ENCODE data around the gene B3GNT3.

The B3GNT3 gene, protein sequence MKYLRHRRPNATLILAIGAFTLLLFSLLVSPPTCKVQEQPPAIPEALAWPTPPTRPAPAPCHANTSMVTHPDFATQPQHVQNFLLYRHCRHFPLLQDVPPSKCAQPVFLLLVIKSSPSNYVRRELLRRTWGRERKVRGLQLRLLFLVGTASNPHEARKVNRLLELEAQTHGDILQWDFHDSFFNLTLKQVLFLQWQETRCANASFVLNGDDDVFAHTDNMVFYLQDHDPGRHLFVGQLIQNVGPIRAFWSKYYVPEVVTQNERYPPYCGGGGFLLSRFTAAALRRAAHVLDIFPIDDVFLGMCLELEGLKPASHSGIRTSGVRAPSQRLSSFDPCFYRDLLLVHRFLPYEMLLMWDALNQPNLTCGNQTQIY

DNA sequence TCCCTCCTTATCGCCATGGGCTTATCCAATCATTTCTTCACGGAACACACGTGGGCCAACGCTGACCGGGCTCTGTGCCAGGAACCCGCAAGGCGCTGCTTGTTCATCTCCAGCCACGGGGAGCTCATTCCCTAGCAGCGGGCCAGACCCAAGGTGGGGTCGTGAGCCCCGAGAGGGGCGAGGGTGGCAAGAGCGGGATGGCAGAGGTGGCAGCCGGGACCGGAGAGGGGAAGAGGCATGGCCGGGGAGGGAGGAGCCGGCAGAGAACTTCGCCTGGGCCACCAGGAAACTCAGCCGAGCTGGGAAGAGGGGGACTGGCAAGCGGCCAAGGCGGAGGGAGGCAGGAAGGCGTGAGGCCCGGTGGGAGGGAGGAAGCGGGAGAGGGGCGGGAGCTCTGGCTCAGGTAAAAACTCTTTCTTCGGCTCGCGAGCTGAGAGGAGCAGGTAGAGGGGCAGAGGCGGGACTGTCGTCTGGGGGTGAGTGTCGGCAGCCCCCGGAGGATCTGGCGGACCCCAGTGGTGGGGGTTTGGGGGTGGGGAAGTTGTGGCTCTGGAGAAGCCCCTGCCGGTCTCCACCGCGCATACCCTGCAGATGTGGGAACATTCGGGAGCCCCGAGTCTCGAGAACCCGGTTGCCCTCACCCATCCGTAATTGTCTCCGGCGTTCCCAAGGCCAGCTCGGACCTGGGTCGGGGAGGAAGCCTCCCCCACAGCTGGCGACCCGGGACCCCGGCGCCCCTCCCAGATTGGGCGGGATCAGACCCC is at the start of gene B3GNT3:
B3GNT3 (plus strand) TSS at position 408 of the 764 bp plus-strand sequence. CDS start 12,670 bp downstream, outside the sequence.
- DNase-seq (ENCODE audit: low spot score) = peak; percentile 62

DNA sequence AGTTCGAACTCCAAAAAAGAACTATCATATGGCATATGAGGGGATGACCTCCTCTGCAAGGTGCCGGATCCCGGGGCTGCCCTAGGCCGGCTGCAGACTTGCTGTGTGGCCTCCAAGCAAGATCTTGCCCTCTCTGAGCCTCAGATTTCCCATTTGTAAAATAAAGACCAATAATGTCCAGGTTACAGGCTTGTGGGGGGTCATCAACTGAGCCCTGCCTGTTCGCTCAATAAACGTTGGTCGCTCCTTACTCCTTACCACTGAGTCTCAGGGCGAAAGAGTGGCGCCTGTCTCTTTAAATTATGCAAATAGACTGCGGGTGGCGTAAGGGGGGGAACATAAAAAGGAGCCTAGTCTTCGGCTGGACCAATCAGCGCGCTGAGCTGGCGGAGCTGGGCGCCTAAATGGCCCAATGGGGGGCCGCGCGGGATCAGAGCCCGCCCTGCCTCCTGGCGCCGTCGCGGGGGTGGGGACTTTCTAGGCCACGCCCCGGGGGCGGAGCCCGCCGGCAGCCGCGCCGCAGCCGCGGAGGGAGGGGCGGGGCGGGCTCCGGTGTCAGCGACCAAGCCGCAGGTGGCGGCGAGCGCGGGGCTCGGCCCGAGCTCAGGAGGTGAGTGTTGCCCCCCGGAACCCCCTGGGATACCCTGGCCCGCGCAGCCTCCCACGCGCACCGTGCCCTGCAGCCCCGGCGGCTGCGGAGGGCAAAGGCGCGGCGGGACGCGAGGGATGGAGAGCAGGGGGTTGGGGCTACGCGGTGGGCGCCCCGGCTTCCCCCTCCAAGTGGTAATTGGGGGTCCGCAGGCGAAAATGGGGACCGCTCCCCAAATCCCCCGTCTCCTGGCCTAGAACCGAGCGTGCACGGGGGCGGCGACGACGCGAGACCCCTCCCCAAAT is 47.5 kb upstream of the B3GNT3 start:
- peak; percentile 97 for DNase-seq (ENCODE audit: low spot score)

DNA sequence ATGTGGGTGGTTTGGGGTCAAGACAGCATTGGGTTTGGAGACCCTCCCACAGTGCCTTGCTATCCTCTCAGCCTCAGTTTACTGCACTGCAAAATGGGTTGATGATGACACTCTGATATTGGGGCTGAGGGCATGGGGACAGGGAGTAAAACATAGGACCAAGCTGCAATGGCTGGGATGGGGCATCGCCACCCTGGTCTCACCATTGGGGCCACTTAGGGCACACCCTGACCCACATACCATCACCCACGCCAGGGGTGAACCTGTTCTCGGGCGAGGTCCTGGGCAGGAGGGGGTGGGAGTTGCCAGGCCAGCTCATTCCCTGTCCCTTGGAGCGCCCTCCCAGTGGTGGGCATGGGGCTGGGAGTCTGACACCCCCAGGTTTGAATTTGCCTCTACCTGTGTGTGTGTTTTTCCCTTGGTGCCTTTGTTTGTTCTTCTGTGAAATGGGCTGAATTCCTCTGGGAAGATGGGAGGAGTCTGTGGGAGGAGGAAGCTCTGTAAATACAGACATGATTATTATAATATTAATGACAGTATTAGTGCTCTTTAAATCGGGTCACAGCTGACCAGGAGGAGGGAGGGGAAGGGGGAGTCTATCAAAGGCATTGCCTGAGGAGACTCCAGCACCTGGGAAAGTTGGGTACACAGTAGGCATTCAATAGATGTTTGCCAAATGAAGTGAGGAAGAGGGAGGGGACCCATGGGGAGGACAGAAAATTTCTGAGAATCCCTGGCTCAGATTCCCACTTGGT is 45.9 kb upstream of the B3GNT3 start:
- DNase-seq (ENCODE audit: low spot score) = no peak

DNA sequence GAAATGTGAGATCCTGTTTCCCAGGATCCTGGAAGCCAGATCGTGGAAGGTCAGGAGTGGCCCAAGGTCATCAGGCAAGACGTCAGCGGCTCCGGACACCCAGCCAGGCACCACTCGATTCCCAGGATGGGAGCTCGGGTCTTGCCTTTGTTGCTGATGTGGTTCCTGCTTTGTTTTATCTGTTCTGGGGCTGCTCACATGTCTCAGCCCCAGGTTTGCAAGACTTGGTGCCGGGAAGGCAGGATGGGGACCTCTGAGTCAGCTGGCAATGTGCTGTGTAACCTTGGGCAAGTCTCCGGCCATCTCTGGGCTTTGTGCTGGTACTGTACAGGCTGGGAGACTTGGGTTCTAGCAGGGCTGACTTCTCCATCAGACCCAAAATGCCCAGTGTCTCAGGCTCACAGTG is 45.0 kb upstream of the B3GNT3 start:
- no peak for DNase-seq (ENCODE audit: low spot score)

DNA sequence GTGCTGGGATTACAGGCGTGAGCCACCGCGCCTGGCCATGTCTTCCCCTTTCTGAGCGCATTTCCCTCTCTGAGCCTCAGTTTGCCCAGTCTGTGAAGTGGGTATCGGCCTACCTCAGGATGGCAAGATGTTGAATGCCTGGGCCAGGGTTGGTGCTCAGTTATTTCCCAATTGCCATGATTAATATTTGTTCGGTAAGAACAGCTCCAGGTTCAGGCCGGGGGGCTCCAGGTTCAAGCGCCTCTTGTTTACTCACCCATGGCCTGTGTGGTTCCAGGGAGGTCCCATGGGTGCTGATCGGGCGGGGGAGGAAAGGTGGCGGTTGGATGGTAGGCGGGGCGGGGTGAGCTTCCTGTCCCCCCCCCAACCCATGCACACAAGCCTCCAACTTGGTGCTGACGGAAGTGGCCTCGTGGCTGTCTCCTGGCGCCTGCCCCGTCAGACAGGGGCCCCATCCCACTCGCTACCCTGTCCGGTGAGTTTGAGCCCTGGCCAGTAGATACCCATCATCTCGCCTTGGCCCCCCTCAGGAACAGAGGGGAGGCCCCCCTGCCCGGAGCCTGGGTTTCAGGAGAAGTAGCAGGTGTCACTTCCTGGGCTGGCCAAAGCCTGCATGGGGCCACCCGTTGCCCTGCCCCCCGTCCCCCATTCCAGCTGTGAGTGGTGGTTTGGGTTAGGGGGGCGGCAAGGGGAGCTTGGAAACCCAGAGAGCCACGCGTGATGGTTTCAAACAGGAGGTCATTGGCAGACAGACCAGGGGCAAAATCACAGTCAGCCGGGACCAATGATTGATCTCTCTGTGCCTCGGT is 43.6 kb upstream of the B3GNT3 start, which contains the start of gene FCHO1:
FCHO1 (plus strand) TSS at position 375 of the 809 bp plus-strand sequence. CDS start 3,688 bp downstream, outside the sequence.
- DNase-seq (ENCODE audit: low spot score) = no peak

DNA sequence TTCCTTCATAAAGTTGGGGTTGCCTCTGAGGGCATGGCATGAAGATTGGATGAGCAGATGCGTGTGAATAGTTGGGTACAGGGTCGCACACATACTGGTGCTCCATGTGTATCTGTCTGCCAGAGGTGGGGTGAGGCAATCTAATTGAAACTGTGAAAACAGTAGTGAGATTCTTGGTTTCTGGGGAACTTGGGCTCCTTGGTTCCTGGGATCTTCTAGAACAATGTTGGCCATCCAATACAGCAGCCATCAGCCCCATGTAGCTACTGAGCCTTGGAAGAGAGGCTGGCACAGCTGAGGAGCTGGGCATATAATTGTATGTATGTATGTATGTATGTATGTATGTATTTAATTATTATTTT is 43.0 kb upstream of the B3GNT3 start:
- no peak for DNase-seq (ENCODE audit: low spot score)

DNA sequence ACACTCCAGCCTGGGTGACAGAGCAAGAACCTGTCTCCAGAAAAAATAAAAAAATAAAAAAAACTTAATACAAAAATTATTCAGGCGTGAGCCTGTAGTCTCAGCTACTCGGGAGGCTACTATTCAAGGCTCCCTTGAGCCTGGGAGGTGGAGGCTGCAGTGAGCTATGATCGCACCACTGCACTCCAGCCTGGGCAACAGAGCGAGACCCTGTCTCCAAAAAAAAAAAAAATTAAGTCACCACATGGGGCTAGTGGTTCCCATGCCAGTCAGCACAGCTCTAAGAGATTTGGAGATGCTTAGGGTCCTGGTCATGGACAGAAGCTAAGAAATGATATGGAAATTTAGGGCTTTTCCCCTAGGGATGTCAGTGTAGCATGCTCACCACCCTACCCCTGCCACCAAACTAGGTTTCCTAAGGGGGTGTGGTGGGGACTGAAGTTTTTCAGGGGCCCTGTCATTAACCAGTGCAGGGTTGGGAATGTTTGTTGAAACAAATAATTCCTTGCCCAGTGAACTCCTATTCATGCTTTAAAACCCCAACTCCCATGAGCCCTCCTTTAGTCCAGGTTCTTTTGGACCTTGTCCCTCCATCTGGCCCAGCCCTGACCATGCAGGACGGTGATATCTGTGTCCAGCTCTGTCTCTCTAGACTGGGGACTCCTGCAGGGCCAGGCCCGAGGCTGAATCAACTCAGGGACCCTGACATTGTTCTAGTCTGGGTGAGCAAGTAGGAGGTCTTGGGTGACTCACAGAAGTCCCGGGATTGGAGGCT is 41.9 kb upstream of the B3GNT3 start:
- no peak for DNase-seq (ENCODE audit: low spot score)

DNA sequence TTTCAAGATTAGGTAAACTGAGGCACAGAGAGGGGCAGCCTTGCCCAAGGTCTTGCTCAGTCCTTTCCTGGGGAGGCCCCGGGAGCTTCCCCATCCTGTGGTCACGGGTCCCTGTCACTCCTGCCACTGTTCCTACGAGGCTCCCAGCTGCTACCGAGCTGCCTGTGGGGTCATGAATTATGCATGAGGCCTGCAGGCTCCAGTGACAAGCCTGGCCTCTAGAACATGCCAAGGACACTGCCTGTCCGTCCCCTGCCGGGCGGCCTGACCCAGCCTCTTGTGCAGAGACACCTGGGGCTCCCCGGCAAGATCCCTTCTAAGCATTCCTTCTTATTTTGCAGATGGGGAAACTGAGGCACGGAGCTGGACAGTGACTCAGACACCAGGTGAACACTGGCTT is 41.0 kb upstream of the B3GNT3 start:
- DNase-seq (ENCODE audit: low spot score) = no peak

DNA sequence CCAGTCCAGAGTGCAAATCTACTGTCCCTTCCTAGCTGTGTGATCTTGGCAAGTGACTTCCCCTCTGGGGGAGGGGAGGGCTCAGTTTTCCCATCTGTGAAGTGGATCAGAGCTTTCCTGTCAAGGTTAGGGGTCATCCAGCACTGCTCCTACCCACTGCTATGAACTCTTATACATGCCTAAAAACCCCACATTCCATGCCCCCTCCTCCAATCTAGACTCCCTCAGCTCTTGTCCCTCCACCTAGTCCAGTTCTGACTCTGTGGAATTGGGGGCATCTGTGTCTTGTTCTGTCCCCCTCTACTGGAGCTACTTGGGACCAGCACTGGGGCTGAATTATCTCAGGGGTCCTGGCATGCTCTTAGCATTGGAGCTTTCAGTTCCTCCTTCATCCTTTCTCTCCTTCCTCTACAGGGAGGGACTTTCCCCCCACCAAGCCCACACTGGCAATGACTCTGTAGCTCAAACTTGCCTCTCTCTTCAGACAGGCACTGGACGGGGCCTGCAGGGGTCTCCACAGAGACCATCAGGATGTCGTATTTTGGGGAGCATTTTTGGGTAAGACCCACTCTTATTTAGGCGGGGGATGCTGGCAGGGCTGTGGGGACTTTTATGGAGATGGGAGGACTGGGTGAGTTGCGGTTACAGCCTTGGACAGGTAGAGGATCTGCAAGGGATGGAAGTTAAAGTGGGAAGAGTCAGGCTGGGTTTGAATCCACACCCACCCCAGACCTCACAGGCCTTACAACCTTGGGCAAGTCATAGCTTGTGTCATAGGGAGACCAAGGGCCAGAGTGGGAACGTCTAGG is 40.1 kb upstream of the B3GNT3 start:
- no peak for DNase-seq (ENCODE audit: low spot score)

DNA sequence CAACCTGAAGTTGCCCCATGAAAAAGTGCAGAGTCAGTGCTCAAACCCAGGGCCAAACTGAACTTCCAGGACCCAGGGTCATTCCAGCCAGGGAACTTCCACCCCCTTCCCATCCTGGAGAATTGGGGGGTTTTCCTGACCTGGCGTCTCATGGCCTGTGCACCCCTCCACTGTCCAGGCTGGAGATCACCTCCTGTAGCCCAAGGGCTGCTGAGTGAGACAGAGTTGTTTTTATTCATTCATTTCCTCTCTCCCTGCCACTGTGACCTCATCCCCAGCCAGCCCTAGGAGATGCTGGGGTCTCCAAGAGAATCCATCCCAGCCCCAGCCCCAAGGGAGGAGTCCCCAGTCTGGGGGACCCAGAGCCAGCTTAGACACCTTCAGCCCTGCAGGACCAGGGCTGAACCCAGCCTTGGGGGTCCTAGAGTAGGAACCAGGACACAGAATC is 39.5 kb upstream of the B3GNT3 start:
- DNase-seq (ENCODE audit: low spot score) = no peak

DNA sequence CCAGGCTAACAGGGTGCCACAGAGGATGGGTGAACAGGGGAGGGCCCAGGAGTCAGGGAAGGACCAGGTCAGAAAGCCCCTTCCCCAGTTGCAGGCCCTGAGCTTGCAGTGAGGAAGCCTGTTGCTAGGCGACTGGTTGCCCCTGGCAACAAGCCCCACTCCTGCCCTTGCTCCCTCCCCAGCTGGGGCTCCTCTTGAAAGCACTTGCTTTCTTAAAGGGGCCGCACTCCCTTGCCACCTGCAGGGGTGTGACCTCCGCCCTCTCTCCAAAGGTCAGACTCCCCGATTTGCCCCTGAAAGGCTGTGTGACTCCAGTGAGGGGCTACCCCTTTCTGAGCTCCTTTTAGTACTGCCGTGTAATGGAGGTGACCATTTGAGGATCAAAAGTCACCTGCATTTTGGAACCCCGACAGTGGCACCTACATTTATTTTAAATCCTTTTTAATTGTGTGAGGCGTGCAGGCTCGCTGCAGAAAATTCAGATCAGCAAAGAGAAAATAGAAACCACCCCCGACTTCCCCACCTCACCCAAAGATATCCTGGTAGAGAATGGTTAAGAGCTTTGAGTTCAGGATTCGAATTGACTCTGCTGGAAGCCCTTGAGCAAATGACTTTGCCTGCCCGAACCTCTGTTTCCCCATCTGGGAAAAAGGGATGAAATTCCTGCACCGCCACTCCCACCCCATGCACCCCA is 38.8 kb upstream of the B3GNT3 start:
- no peak for DNase-seq (ENCODE audit: low spot score)

DNA sequence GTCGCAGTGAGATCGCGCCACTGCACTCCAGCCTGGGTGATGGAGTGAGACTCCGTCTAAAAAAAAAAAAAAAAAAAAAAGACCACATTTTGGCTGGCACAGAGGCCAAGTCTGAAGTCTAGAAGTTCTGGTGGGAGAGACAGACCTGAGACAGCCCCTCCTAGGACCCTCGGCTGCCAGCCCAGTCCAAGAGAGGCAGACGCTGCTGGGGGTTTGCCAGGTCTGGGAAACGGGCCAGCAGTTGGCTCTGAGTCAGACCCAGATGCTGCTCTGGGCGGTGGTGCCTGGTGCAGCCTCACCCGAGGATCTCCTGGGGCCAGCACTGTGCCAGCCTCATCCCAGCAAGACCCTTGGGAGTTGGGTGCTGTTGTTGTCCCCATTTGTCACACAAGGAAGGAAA is 37.8 kb upstream of the B3GNT3 start:
- DNase-seq (ENCODE audit: low spot score) = no peak

DNA sequence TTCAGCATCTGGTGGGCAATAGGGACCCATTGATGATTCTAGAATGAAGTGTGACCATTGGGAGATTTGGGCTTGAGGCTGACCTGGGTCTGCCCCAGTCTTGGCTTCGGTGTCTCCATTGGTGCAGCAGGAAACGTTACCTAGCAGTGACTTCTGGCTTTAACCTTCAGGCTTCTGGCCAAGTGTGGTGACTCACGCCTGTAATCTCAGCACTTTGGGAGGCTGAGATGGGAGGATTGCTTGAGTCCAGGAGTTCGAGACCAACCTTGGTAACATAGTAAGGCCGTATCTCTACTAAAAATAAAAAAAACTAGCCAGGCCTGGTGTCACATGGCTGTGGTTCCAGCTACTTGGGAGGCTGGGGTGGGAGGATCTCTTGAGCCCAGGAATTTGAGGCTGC is 36.4 kb upstream of the B3GNT3 start:
- DNase-seq (ENCODE audit: low spot score) = no peak

DNA sequence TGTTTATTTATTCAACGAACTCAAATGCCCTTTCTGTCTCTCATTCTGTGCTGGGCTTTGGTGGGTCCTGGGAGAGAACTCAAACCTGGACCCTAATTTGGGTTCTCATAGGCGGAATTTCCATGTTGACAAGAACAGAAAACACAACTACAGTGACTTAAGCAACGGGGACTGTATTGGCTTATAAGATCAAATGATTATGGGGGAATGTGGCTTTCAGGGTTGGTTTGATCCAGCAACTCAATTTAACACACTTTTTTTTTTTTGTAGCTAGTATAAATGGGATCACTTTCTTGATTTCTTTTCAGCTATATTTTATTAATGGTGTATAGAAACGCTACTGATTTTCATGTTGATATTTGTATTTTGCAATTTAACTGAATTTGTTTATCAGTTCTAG is 33.8 kb upstream of the B3GNT3 start:
- no peak for DNase-seq (ENCODE audit: low spot score)

DNA sequence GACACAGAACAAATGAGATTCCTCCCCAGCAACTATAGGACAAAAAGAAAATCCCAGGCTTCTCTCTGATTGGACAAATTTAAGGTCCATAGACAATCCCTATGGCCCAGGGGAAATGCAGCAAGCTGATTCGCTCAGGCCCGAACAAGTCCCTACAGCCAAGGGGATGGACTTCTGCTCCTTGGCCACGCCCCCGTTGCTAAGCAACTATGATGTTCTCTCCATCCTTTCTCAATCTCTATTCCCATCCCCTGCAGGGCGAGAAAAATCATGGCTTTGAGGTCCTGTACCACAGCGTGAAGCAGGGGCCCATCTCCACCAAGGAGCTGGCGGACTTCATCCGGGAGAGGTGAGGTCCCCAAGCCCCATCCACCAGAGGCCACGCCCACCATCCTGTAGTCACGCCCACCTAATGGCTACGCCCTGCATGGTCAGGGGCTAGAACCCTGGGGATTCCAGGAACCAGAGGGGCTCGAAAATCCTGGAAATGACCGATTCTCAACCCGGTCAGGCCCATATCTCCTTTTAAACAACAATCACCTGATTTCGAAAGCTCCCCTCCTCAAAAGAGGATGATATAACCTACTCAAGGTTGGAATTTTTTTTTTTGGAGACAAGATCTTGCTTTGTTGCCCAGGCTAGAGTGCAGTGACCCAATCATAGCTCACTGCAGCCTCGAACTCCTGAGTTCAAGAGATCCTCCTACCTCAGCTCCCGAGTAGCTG is 32.3 kb upstream of the B3GNT3 start:
- DNase-seq (ENCODE audit: low spot score) = no peak

DNA sequence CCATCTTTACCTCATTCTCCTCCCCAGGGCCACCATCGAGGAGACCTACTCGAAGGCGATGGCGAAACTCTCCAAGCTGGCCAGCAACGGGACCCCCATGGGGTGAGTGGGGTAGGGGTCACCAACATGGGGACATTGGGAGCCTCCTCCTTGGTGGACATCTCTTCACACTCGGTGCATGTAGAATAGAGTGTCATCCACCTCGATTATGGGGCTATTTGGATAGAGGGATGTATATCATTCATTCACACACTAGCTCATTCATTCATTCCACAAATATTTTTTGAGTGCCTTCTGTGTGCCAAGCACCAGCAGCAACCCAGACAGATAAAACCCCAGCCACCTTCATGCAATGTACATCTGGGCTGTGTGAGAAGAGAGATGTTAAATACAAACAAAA is 30.6 kb upstream of the B3GNT3 start:
- DNase-seq (ENCODE audit: low spot score) = no peak

DNA sequence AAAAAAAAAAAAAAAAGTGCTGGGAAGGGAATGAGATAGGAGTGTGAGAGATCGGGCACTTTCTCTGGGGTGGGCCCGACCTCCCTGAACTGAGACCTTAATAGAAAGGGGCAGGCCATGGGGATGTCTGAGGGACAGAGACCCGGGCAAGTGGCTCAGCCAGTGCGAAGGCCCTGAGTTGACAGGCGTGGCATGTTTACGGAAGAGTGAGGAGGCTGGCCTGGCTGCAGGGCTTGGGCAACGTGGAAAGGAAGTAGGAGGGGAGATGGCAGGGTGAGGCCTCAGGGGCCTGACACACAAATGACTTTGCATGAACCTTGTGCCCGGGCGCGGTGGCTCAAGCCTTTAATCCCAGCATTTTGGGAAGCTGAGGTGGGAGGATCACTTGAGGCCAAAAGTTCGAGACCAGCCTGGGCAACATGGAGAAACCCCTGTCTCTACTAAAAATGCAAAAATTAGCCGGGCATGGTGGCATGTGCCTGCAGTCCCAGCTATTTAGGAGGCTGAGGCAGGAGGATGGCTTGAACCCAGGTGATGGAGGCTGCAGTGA is 29.8 kb upstream of the B3GNT3 start:
- no peak for DNase-seq (ENCODE audit: low spot score)

Measured in HuH-7 (cell line).